Activated naive CD4-positive, alpha-beta T cell treated with anti-CD3 and anti-CD28 coated beads, Interleukin-2, amount 10 ng/mL, durations not matched to agents 7 days and 5 days (primary cell): Measurements from ENCODE around the gene UPF1.

Experiments used
- CTCF ChIA-PET: fragments of 350-600 bp; sonication (Branson Sonifier 250); formaldehyde crosslinking; loops from one replicate; lab custom pipeline; 2021; ENCODE audit warnings: antibody characterized with exemption; lab: Charles Lee
- DNase-seq: peaks from one replicate; pipeline ENCODE4 v3.0.0-alpha.2; 2020
- H3K27ac Mint-ChIP-seq: one replicate; pipeline ENCODE4 v1.8.0; 2021; ENCODE audit warnings: mild to moderate bottlenecking, moderate library complexity, mixed read lengths
- H3K27me3 Mint-ChIP-seq: one replicate; pipeline ENCODE4 v1.8.0; 2021; ENCODE audit warnings: mild to moderate bottlenecking, mixed read lengths
- H3K36me3 Mint-ChIP-seq: one replicate; pipeline ENCODE4 v1.8.0; 2021; ENCODE audit warnings: mixed read lengths
- H3K4me1 Mint-ChIP-seq: one replicate; pipeline ENCODE4 v1.8.0; 2021; ENCODE audit warnings: mixed read lengths
- H3K4me3 Mint-ChIP-seq: one replicate; pipeline ENCODE4 v1.8.0; 2021; ENCODE audit warnings: mild to moderate bottlenecking, moderate library complexity, mixed read lengths
- H3K9me3 Mint-ChIP-seq: one replicate; pipeline ENCODE4 v1.8.0; 2021; ENCODE audit warnings: mixed read lengths

Gene UPF1

DNA sequence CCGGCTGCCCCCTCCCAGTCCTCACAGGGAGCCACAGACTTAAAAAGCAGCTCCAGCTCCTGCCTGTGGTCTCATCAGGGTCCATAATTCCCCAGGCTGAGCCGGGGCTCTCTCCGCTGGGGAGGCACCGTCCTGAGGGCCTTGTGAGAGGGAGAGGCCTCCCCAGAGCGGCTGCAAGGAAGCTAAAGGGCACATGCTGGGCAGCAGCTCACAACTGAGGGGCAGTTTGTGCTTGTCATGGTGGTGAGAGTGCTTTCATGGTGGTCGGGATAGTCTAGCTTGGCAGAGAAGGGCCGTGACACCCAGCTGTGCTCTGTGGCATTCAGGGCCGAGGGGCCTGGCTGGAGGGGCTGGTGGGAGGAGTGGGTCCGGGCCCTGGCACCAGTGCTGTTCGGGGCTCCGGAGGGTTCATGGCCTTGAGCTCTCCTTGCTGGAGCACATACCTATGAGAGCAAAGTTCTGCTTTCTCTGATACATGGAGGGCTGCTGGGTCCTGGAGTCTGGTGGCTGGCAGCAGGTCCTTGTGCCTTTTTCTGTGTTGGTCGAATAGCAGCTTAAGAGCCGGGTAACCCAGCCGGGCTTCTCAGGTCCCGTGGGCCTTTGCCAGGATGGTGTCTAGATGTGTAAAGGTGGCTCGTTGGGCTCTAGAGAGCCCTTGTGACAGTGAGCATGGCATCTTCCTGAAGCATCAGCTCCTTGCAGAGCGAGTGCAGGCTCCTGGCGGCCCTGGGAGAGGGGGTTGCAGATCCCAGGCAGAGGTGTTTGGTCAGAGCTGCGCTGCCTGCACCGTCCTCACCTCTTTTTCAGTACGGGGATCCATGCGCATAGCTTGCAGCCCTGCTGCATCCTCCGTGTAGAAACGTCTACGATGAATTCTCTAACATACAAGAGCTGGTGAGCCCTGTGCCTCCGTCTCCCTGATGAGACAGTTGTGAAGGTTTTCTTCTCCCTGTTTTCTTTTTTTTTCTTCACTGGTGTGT, 8.8 kb downstream of the UPF1 start:
- CTCF ChIA-PET = interaction anchor here (1.1 kb wide), 1 partner anchor 25 kb away, joined by 3 read pairs; no protein-coding TSS in a partner anchor
- Mint-ChIP-seq H3K4me1 (peaks cover 59% of the 10 kb centered on the region), H3K9me3 (no peaks in the 10 kb centered on the region), H3K27ac (no peak overlapping the region), H3K27me3 (no peaks in the 10 kb centered on the region), H3K4me3 (no peak overlapping the region), H3K36me3 (peaks cover 27% of the 10 kb centered on the region)
- DNase-seq = no peak

DNA sequence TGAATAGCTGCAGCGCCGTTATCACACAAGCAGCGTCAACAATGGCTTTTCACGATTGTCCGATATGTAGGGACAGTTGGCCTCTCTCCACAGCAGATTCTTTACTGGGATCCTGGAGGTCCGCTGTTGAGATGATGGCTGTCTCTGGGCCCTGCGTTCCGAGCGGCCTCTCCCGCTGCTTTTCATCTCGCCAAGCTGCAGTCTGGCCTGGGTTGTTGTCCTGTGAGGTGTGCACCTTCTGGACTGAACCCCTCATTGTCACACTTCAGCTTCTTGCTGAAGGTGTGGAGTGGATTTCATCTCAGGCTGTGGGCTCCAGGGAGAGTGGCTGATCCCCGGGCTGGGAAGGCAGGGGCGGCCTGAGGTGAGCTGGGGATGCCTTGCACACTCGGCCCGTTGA, 9.6 kb downstream of the UPF1 start:
- Mint-ChIP-seq H3K27ac (no peak overlapping the region), H3K27me3 (no peaks in the 10 kb centered on the region), H3K36me3 (peaks cover 18% of the 10 kb centered on the region), H3K9me3 (no peaks in the 10 kb centered on the region), H3K4me1 (peaks cover 59% of the 10 kb centered on the region), H3K4me3 (no peak overlapping the region)
- CTCF ChIA-PET = interaction anchor here (1.1 kb wide), 1 partner anchor 24 kb away, joined by 3 read pairs; no protein-coding TSS in a partner anchor
- DNase-seq = no peak

DNA sequence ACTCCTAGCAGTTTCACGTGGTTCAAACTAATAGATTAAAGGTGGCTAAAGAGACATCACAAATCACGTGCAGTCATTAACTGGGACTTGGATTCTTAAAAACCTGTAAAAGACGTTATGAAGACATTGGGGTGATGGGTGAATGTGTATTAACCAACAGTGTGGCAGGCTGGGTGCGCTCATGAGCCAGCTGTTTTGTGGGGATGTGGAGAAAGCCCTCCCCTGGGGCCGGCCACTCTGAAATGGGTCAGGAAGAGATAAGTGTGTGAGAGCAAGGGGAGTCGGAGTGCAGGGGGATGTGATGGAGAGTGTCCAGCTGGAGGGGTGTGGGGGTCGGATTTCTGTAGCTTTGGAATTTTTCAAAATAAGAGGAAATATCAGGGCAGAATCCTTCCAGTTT, 10.4 kb downstream of the UPF1 start:
- no peak for DNase-seq
- H3K27me3 Mint-ChIP-seq = no peaks in the 10 kb centered on the region
- H3K36me3 Mint-ChIP-seq = peaks cover 19% of the 10 kb centered on the region
- no peak overlapping the region for H3K4me3 Mint-ChIP-seq
- peaks cover 62% of the 10 kb centered on the region for H3K4me1 Mint-ChIP-seq
- CTCF ChIA-PET = no interaction called here
- no peak overlapping the region for H3K27ac Mint-ChIP-seq
- H3K9me3 Mint-ChIP-seq = no peaks in the 10 kb centered on the region

DNA sequence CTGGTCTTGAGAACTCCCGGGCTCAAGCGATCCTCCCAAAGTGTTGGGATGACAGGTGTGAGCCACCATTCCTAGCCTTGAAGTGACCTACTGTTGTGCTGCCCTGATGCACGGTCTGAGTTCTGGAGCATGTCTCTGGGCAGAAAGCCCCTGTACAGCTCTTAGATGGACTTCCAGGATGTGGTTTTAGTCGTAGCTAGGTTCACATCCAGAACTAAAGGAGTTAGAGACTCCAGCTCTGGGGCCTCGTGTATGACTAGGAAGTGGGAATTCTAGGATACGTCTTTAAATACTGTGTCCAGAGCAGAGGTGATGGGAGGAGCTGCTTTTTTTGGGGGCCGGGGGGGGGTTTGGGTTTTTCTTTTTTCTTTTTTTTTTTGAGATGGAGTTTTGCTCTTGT, 12.2 kb downstream of the UPF1 start:
- no peaks in the 10 kb centered on the region for H3K9me3 Mint-ChIP-seq
- DNase-seq = no peak
- H3K27me3 Mint-ChIP-seq = no peaks in the 10 kb centered on the region
- H3K4me3 Mint-ChIP-seq = no peak overlapping the region
- H3K36me3 Mint-ChIP-seq = peaks cover 18% of the 10 kb centered on the region
- peak overlapping the region; percentile 54 for H3K27ac Mint-ChIP-seq
- CTCF ChIA-PET = interaction anchor here (1.0 to 2.3 kb wide), 4 partner anchors 10 to 324 kb away, joined by 3 to 6 read pairs (median 4); no protein-coding TSS in a partner anchor
- peaks cover 53% of the 10 kb centered on the region for H3K4me1 Mint-ChIP-seq

DNA sequence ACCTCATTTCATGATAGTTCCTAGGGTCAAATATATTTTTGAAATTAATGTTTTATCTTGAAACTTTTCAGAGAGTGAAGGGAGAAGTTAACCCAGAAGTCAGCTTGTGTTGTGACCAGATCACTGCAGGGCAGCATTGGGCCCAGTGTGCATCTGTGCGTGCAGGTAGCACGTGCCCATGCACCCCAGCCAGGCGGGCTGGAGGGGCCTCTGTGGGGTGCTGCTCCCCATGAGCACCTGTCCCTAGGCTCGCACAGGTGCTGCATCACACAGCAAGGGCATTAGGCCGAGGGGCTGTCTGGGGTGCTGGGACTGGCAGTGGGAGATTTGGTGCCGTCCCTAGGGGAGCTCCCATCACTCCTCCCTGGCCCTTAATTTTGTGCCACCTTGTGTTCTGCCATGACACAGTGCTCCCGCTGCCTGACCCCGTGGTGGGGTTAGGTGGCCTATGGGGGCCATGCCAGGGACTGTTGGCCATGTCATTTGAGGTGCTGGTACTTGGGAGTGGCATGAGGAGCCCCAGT, 13.1 kb downstream of the UPF1 start:
- Mint-ChIP-seq H3K4me1 (peaks cover 59% of the 10 kb centered on the region), H3K4me3 (no peak overlapping the region), H3K27me3 (no peaks in the 10 kb centered on the region), H3K27ac (no peak overlapping the region), H3K36me3 (peaks cover 22% of the 10 kb centered on the region), H3K9me3 (no peaks in the 10 kb centered on the region)
- CTCF ChIA-PET = interaction anchor here (1.2 to 2.3 kb wide), 3 partner anchors 12 to 394 kb away, joined by 4 to 6 read pairs (median 4); no protein-coding TSS in a partner anchor
- DNase-seq = no peak

DNA sequence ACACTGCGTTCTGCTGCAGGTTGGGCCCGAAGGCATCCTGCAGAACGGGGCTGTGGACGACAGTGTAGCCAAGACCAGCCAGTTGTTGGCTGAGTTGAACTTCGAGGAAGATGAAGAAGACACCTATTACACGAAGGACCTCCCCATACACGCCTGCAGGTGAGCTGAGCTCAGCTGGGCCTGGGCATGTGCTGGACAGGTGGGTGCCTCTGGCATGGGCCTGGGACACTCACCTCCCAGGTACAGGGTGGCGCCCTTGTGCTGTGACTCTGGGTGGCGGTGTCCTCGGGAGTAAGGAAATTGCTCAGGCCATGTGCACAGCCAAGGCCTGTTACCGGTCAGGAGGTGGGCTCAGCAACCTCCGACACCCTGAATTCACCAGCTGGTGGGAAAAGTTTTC, 14.2 kb downstream of the UPF1 start:
- H3K27ac Mint-ChIP-seq = no peak overlapping the region
- H3K9me3 Mint-ChIP-seq = no peaks in the 10 kb centered on the region
- no peak for DNase-seq
- H3K27me3 Mint-ChIP-seq = no peaks in the 10 kb centered on the region
- no peak overlapping the region for H3K4me3 Mint-ChIP-seq
- CTCF ChIA-PET = interaction anchor here (1.3 to 1.5 kb wide), 2 partner anchors 395 to 435 kb away, joined by 4 read pairs; no protein-coding TSS in a partner anchor
- peaks cover 32% of the 10 kb centered on the region for H3K36me3 Mint-ChIP-seq
- H3K4me1 Mint-ChIP-seq = peaks cover 60% of the 10 kb centered on the region

DNA sequence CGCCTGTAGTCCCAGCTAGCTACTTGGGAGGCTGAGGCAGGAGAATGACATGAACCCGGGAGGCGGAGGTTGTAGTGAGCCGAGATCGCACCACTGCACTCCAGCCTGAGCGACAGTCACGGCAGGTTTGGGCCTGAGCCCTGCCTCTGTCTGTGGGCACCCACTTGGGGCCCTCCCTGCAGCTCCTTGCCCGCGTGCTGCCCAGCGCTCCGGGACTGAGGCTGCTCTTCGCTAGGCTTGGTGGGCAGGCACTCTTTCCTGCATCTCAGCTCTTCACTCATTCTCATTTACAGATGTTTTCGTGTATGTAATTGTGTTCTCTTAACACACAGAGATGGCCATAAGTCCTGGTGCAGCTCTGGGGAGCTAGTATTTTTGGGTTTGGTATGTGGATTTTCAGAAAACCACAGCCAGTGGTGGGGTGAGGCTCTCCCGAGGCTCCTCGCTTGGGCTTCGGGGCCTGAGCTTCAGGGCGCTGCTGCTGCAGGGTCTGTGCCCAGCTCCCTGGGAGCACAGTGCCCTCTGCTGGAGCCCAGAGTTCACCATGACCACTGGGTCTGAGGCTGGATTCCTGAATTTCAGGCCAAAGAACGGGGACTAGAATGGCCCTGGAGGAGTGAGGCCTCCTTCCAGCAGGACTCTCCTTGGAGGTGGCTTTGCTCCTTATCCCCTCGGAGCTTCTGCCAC, 15.2 kb downstream of the UPF1 start:
- Mint-ChIP-seq H3K36me3 (peaks cover 36% of the 10 kb centered on the region), H3K9me3 (no peaks in the 10 kb centered on the region), H3K27me3 (no peaks in the 10 kb centered on the region), H3K27ac (peak overlapping the region; percentile 68), H3K4me3 (no peak overlapping the region), H3K4me1 (peaks cover 55% of the 10 kb centered on the region)
- CTCF ChIA-PET = interaction anchor here (0.5 to 2.6 kb wide), 23 partner anchors 9 to 436 kb away, joined by 3 to 12 read pairs (median 4); partner anchors contain the start of genes COPE, DDX49, ELL and UPF1
- peak; percentile 79 for DNase-seq

DNA sequence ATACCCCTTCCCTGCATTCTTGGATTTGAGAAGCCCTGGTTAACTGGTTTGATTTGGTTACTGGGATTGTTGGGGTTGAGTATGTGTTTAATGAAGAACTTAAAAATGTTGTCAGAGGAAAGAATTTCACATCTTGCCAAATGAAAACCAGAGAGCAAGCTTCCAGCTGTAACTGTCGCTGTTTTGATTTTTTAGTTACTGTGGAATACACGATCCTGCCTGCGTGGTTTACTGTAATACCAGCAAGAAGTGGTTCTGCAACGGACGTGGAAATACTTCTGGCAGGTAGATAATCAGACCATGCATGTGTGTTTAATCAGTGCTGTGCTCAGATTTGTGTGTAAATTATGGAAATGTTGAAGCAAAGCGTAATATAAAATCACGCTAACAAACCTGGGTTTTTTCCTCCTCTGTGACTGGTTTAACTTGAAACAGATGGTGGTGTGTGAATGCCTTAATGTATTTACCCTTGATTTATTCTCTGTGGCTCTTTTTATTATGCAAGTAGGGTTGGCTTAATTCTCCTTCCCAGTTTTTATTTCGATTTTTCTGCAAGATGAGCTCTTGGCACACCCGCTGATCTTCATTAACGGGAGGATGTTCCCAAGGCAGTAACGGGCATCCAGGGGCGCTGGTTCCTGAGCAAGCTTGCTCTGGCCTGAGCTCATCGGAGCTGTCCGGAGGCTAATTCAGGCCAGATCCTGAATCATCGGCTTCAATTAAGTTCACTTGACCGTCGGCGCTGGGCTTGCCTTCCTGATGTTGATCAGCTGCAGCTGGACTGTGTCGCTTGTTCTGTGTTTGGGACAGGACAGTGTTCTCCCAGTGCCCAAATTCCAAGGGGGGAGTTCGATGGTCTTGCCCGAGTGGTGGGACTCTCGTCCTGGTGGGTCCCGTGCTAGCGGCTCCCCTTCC, 16.0 kb downstream of the UPF1 start:
- CTCF ChIA-PET = interaction anchor here (0.8 to 2.6 kb wide), 15 partner anchors 8 to 436 kb away, joined by 3 to 12 read pairs (median 4); partner anchors contain the start of genes COPE, DDX49, ELL and UPF1
- H3K27me3 Mint-ChIP-seq = no peaks in the 10 kb centered on the region
- no peak overlapping the region for H3K27ac Mint-ChIP-seq
- H3K9me3 Mint-ChIP-seq = no peaks in the 10 kb centered on the region
- H3K4me1 Mint-ChIP-seq = peaks cover 51% of the 10 kb centered on the region
- H3K4me3 Mint-ChIP-seq = no peak overlapping the region
- no peak for DNase-seq
- peaks cover 38% of the 10 kb centered on the region for H3K36me3 Mint-ChIP-seq

DNA sequence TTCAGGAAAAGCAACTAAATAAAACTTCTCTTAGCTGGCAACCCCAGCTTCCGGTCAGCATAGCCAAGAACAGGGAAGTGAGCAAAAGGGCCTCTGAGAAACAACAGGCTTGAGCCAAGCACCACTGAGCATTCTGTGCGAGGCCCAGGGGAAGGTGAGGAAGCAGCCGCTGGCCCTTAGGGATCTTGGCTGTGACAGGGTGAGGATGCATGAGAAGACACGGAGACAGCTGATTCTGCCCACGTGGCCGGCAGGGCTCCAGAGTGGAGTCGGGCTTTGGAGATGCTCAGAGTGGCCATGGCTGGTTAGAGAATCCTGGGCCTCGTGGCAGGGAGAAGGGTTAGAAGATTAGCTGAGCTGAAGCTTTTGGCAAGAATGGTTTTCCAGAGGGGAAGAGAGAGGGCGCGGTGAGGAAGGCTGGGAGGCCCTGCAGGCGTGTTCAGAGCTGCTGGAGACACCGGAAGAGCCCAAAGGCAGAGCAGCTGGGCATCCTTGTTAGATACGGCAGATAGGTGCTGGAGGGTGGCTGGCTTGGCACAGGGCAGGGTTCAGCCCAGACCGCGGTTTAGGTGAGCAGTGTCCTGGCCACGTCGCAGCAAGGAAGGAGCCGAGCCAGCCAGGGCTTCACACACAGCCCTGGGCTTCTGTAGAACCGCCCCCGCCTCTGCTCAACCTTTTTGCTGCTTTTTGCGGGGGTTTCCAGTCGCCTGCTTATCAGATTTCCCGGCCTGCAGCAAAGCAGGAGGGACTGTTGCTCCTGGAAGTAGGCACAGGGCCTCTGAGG, 17.3 kb downstream of the UPF1 start:
- Mint-ChIP-seq H3K4me3 (no peak overlapping the region), H3K9me3 (no peaks in the 10 kb centered on the region), H3K27me3 (no peaks in the 10 kb centered on the region), H3K27ac (peak overlapping the region; percentile 59), H3K4me1 (peaks cover 38% of the 10 kb centered on the region), H3K36me3 (peaks cover 50% of the 10 kb centered on the region)
- no peak for DNase-seq
- CTCF ChIA-PET = interaction anchor here (0.9 to 2.6 kb wide), 6 partner anchors 11 to 379 kb away, joined by 3 to 12 read pairs (median 6); partner anchors contain the start of gene ELL

DNA sequence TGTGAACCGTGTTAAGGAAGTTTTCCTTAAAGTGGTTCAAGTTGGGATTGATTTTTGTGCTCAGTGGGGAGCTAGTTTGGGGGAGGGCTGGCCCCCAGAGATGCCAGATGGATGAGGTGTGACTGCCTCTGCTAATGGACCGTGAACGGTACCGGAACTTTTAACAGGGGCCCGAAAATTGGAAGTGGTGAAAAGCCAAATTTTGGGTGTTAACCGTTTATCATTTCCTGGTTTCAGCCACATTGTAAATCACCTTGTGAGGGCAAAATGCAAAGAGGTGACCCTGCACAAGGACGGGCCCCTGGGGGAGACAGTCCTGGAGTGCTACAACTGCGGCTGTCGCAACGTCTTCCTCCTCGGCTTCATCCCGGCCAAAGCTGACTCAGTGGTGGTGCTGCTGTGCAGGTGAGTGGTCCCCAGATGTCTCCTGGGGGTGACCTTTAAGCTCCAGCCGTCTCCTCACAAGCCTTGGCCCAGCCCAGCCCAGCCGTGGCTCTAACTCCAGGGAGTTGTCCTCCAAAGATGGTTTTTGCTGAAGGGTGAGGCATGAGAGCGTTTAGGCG, 18.2 kb downstream of the UPF1 start:
- Mint-ChIP-seq H3K9me3 (no peaks in the 10 kb centered on the region), H3K36me3 (peaks cover 56% of the 10 kb centered on the region), H3K27ac (no peak overlapping the region), H3K4me3 (no peak overlapping the region), H3K27me3 (no peaks in the 10 kb centered on the region), H3K4me1 (peaks cover 32% of the 10 kb centered on the region)
- DNase-seq = no peak
- CTCF ChIA-PET = interaction anchor here (0.7 to 1.0 kb wide), 2 partner anchors 14 to 329 kb away, joined by 3 read pairs; no protein-coding TSS in a partner anchor

DNA sequence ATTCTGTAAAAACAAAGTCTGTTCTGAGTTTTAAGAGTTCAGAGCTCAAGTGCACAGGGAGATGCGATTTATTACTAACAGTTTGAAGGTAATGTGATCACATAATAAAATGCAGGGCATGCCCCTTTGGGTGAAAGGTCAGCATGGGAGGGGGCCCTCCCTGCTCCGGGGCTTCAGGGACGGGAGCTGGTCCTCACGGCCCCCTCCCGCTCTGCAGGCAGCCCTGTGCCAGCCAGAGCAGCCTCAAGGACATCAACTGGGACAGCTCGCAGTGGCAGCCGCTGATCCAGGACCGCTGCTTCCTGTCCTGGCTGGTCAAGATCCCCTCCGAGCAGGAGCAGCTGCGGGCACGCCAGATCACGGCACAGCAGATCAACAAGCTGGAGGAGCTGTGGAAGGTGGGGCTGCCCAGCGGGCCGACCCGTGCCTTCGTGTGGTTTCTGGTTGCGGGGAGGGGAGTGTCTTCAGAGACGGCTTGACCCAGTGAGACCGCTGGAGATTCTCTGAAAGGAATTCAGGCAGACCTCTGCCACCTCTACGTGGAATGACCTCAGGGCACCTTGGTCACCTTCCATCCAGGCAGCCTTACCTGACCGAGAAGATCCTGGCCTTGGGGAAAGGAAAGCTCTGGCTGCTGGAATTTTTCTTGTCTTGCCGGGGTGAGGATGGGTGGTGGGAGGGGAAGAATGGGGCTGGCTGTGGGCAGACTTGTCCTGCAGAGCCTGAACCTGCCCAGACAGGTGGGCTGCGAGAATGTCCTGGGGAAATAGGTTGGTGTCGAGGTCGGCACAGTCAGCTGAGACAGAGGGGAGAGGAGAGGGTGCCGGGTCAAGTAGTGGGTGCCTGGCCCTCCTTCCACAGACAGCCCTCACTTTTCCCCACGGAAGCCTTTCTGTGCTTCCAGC, 19.0 kb downstream of the UPF1 start:
- Mint-ChIP-seq H3K27me3 (no peaks in the 10 kb centered on the region), H3K4me1 (peaks cover 27% of the 10 kb centered on the region), H3K4me3 (no peak overlapping the region), H3K27ac (no peak overlapping the region), H3K9me3 (no peaks in the 10 kb centered on the region), H3K36me3 (peaks cover 59% of the 10 kb centered on the region)
- CTCF ChIA-PET = interaction anchor here (0.7 to 1.2 kb wide), 3 partner anchors 9 to 14 kb away, joined by 3 to 4 read pairs (median 4); no protein-coding TSS in a partner anchor
- no peak for DNase-seq
